Astrocyte of the cerebellum (primary cell): ENCODE data around the gene ZEB2.

Experiments used
- DNase-seq: peaks from one replicate; pipeline ENCODE4 v3.0.0-alpha.2; 2011; ENCODE audit warnings: low read depth
- H3K4me3 ChIP-seq: 2 replicates; pipeline ENCODE4 v1.5.1; 2011; ENCODE audit warnings: mild to moderate bottlenecking, low read depth, low read length, moderate library complexity
- in situ Hi-C: cut with HindIII; loops from 2 replicates; pipeline ENCODE4 v1.10.0; 2017; ENCODE audit warnings: low sequenced_read_pairs
- TF ChIP-seq, protein P1 (sequence below): IDR thresholded peaks from 2 replicates; pipeline ENCODE4 v1.5.1; 2012; ENCODE audit warnings: low read length, low read depth, moderate library complexity, mild to moderate bottlenecking; ENCODE audit errors: missing control alignments

ZEB2 gene

GRCh38 chr2:144430722-144431391 lies 89.1 kb downstream of the ZEB2 start:
- TF ChIP-seq, protein P1, sequence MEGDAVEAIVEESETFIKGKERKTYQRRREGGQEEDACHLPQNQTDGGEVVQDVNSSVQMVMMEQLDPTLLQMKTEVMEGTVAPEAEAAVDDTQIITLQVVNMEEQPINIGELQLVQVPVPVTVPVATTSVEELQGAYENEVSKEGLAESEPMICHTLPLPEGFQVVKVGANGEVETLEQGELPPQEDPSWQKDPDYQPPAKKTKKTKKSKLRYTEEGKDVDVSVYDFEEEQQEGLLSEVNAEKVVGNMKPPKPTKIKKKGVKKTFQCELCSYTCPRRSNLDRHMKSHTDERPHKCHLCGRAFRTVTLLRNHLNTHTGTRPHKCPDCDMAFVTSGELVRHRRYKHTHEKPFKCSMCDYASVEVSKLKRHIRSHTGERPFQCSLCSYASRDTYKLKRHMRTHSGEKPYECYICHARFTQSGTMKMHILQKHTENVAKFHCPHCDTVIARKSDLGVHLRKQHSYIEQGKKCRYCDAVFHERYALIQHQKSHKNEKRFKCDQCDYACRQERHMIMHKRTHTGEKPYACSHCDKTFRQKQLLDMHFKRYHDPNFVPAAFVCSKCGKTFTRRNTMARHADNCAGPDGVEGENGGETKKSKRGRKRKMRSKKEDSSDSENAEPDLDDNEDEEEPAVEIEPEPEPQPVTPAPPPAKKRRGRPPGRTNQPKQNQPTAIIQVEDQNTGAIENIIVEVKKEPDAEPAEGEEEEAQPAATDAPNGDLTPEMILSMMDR: no peak
- H3K4me3 ChIP-seq: no peak overlapping the region
- no peak for DNase-seq
- in situ Hi-C loops: no loop called here

DNA sequence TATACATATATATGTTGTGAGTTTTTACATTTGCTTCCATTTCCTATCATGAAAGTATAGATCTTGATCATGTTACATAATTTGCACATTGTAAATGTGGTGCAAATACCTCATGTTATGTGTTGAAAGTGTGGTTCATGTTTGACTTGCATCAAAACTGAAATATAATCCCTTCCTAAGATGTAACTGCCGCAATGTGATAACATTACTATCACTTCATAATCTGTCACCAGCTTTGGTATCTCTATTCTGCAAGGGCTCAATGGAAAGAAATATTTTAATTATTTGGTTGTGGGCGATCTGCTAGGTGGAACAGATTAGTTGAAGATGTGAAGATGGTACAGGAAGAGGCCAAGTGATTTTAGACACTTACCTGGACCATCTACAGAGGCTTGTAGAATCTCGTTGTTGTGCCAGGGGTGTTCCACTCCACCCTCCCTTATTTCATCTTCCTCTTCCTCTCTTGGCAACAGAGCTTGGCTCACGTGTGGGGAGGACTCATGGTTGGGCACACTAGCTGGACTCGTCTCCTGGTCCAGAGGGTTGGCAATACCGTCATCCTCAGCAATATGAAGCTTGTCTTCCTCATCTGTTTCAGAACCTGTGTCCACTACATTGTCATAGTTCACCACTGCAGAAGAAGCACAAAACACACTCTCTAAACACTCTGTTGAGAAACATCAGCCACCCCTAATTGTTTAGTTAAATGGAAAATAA lies 90.4 kb downstream of the ZEB2 start:
- in situ Hi-C loops: no loop called here
- no peak overlapping the region for H3K4me3 ChIP-seq
- TF ChIP-seq, protein P1: no peak
- no peak for DNase-seq

DNA sequence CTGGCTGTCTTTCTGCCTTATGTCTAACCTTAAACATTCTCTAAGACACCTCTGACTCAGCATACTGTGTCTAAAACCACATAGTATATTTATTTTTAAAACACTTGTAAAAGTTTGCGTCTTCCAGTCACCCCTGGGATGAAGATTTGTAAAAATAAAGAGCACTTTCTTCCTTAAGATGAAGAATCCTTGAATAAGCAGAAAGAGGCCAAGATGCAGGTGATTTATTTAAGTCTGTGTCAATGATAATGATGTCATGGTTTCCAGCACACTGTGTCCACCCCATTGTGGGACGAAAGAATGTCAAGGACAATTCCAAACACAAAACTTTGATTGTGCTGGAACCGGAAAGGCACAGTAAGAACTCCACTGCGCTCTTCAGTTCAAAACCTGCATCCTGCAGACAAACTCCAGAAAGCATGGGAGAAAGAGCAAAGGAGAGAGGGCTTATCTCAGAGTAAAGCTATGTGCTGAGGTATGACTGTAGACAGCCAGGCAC lies 92.9 kb downstream of the ZEB2 start:
- peak; percentile 73 for DNase-seq
- in situ Hi-C loops: no loop called here
- no peak overlapping the region for H3K4me3 ChIP-seq

GRCh38 chr2:144426355-144426754 lies 93.6 kb downstream of the ZEB2 start:
- TF ChIP-seq, protein P1: no peak
- in situ Hi-C loops: no loop called here
- no peak overlapping the region for H3K4me3 ChIP-seq
- no peak for DNase-seq

More for the DNA sequence above, 92.9 kb downstream of the ZEB2 start:
- TF ChIP-seq, protein P1: no peak

GRCh38 chr2:144424559-144425240 lies 95.2 kb downstream of the ZEB2 start:
- in situ Hi-C loops: no loop called here
- no peak overlapping the region for H3K4me3 ChIP-seq
- no peak for DNase-seq
- TF ChIP-seq, protein P1: no peak
